Lower leg skin (tissue), 4 donors: ENCODE data around the gene MUC3A. TPM values are rescaled to one million over a fixed set of nuclear protein-coding genes. Genes with fewer than 3 reads are reported as not detected.
"Not testable (repeated sequence)": the region's sequence is repeated elsewhere in the genome, so short reads cannot be mapped to it uniquely, and the experiment has no call there.

Source experiments
- DNase-seq, 2 donors: peaks; one replicate each; pipeline ENCODE4 v3.0.0-alpha.2; 2019; ENCODE audit warnings: low spot score in 2 of 2
- H3K4me3 ChIP-seq: fragments of 200-600 bp; sonication (generic); 2 replicates; pipeline ENCODE4 v1.5.1; 2017; ENCODE audit warnings: mild to moderate bottlenecking, low read depth; ENCODE audit not compliant: poor library complexity, severe bottlenecking
- POLR2A ChIP-seq, 2 donors: fragments of 450-650 bp; IDR thresholded peaks; one replicate each; pipeline ENCODE4 v1.6.1; 2016 to 2017; ENCODE audit warnings: antibody characterized with exemption in 2 of 2, mild to moderate bottlenecking in 1 of 2, moderate library complexity in 1 of 2
- WGBS, 2 donors: methylation state at CpG; one replicate each; pipeline ENCODE4 v1.1.5; 2018; 5-methylcytosine and 5-hydroxymethylcytosine counted together
- intact Hi-C: fragments of 100-400 bp; cut with DNase I; formaldehyde crosslinking; loops from one replicate; pipeline ENCODE4 v1.15.0; 2023; ENCODE audit warnings: low total_unique reads
- total RNA-seq, 4 donors: library from RNA; depleted of rRNA; stranded (reverse); fragments of >200 nt; gene quantifications; one replicate each; pipeline ENCODE4 v1.1.0, GENCODE V29; 2016
- TF ChIP-seq, protein P1 (sequence below), 3 donors: fragments of 450-650 bp; IDR thresholded peaks; one replicate each; pipeline ENCODE4 v1.5.1; 2016; ENCODE audit warnings: antibody characterized with exemption in 3 of 3, mild to moderate bottlenecking in 3 of 3, moderate library complexity in 2 of 3

Gene MUC3A
- total RNA-seq, 4 donors from 2014 or later: 0.03 to 0.67 (median 0.12) TPM; not detected in 1

GRCh38 chr7:100991631-100992030, 42.3 kb downstream of the MUC3A start:
- DNase-seq: no peak
- TF ChIP-seq, protein P1, sequence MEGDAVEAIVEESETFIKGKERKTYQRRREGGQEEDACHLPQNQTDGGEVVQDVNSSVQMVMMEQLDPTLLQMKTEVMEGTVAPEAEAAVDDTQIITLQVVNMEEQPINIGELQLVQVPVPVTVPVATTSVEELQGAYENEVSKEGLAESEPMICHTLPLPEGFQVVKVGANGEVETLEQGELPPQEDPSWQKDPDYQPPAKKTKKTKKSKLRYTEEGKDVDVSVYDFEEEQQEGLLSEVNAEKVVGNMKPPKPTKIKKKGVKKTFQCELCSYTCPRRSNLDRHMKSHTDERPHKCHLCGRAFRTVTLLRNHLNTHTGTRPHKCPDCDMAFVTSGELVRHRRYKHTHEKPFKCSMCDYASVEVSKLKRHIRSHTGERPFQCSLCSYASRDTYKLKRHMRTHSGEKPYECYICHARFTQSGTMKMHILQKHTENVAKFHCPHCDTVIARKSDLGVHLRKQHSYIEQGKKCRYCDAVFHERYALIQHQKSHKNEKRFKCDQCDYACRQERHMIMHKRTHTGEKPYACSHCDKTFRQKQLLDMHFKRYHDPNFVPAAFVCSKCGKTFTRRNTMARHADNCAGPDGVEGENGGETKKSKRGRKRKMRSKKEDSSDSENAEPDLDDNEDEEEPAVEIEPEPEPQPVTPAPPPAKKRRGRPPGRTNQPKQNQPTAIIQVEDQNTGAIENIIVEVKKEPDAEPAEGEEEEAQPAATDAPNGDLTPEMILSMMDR (IDR thresholded peaks at IDR 0.05): no peak
- TF ChIP-seq POLR2A (IDR thresholded peaks at IDR 0.05): no peak
- WGBS, 2 donors: 92 to 94% methylated on average over 9 of the region's 9 CpGs
- intact Hi-C loops: no loop called here
- no peak overlapping the region for H3K4me3 ChIP-seq

- intact Hi-C loops: not testable (repeated sequence)
Observed at GRCh38 chr7:100992280-100992679, 42.9 kb downstream of the MUC3A start.

DNA sequence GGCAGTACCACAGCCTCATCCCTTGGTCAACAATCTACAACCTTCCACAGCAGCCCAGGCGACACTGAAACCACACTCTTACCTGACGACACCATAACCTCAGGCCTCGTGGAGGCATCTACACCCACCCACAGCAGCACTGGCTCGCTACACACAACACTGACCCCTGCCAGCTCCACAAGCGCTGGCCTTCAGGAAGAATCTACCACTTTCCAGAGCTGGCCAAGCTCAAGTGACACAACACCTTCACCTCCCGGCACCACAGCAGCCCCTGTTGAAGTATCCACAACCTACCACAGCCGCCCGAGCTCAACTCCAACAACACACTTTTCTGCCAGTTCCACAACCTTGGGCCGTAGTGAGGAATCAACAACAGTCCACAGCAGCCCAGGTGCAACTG, 45.3 kb downstream of the MUC3A start:
- no CpG with 5 or more reads among the region's 9 CpGs for WGBS, 2 donors
- H3K4me3 ChIP-seq, intact Hi-C loops, DNase-seq: not testable (repeated sequence)

More at GRCh38 chr7:100992280-100992679, 42.9 kb downstream of the MUC3A start:
- DNase-seq, H3K4me3 ChIP-seq: not testable (repeated sequence)
- 86 to 90% methylated on average over 12 of the region's 12 CpGs for WGBS, 2 donors

DNA sequence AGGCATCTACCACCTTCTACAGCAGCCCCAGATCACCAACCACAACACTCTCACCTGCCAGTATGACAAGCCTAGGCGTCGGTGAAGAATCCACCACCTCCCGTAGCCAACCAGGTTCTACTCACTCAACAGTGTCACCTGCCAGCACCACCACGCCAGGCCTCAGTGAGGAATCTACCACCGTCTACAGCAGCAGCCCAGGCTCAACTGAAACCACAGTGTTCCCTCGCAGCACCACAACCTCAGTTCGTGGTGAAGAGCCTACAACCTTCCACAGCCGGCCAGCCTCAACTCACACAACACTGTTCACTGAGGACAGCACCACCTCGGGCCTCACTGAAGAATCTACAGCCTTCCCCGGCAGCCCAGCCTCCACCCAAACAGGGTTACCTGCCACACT, 49.2 kb downstream of the MUC3A start:
- 84% methylated on average over 6 of the region's 10 CpGs for WGBS, 2 donors
- DNase-seq, H3K4me3 ChIP-seq, intact Hi-C loops: not testable (repeated sequence)

GRCh38 chr7:100999334-100999733, 50.0 kb downstream of the MUC3A start:
- H3K4me3 ChIP-seq, intact Hi-C loops, DNase-seq: not testable (repeated sequence)
- WGBS, 2 donors: no CpG with 5 or more reads among the region's 9 CpGs

DNA sequence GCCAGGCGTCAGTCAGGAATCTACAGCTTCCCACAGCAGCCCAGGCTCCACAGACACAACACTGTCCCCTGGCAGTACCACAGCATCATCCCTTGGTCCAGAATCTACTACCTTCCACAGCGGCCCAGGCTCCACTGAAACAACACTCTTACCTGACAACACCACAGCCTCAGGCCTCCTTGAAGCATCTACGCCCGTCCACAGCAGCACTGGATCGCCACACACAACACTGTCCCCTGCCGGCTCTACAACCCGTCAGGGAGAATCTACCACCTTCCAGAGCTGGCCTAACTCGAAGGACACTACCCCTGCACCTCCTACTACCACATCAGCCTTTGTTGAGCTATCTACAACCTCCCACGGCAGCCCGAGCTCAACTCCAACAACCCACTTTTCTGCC, 50.7 kb downstream of the MUC3A start:
- WGBS, 2 donors: 86 to 90% methylated on average over 9 to 10 of the region's 10 CpGs
- intact Hi-C loops, H3K4me3 ChIP-seq: not testable (repeated sequence)
- peak in 1 of 2 donors; percentile 89 for DNase-seq

DNA sequence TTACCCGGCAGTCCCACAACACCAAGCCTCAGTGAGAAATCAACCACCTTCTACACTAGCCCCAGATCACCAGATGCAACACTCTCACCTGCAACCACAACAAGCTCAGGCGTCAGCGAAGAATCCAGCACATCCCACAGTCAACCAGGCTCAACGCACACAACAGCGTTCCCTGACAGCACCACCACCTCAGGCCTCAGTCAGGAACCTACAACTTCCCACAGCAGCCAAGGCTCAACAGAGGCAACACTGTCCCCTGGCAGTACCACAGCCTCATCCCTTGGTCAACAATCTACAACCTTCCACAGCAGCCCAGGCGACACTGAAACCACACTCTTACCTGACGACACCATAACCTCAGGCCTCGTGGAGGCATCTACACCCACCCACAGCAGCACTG, 53.0 kb downstream of the MUC3A start:
- intact Hi-C loops, H3K4me3 ChIP-seq, DNase-seq: not testable (repeated sequence)
- 93% methylated on average over 3 of the region's 8 CpGs; no CpG with 5 or more reads in 1 of the 2 donors for WGBS, 2 donors

GRCh38 chr7:101007361-101007760, 58.0 kb downstream of the MUC3A start:
- intact Hi-C loops, DNase-seq, H3K4me3 ChIP-seq: not testable (repeated sequence)
- 70 to 71% methylated on average over 2 of the region's 2 CpGs for WGBS, 2 donors

DNA sequence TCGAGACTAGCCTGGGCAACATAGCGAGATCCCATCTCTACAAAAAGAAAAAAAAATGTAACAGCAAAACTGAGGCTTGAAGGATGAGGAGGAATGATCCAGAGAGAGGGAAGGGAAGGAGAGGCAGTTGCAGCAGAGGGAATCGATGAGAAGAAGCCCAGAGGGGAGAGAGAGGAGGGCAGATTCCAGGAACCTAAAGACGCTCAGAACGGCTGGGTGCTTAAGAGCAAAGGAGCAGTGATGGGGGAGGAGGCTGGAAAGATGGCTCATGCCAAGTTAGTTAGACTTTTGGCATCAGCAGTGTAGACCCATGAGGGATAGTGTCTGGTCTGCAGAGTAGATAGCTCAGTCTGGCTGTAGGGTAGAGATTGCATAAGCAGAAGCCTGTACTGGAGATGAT, 60.3 kb downstream of the MUC3A start:
- TF ChIP-seq POLR2A (IDR thresholded peaks at IDR 0.05): no peak
- TF ChIP-seq, protein P1 (IDR thresholded peaks at IDR 0.05): no peak
- no peak overlapping the region for H3K4me3 ChIP-seq
- DNase-seq: no peak
- intact Hi-C loops: no loop called here
- WGBS, 2 donors: 71 to 77% methylated on average over 5 of the region's 5 CpGs

DNA sequence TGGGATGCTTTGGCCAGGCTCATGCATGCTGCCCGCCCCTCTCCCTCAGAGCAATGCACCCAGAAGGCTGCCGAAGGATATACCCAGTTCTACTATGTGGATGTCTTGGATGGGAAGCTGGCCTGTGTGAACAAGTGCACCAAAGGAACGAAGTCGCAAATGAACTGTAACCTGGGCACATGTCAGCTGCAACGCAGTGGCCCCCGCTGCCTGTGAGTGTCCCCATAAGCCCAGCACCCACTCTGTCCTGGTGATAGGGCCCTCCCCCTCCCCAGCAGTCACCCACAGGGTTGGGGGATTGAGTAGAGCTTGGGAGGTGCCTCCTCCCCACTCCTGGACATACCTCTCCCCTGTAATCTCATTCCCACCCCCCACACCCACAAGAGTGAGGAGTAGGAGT, 63.6 kb downstream of the MUC3A start:
- DNase-seq: no peak
- TF ChIP-seq, protein P1 (IDR thresholded peaks at IDR 0.05): no peak
- no peak for TF ChIP-seq POLR2A (IDR thresholded peaks at IDR 0.05)
- 91 to 92% methylated on average over 6 of the region's 6 CpGs for WGBS, 2 donors
- intact Hi-C loops: no loop called here
- H3K4me3 ChIP-seq: no peak overlapping the region
